ENCODE measurements around the gene NPAT.
"Not testable (repeated sequence)": the region's sequence is repeated elsewhere in the genome, so short reads cannot be mapped to it uniquely, and the experiment has no call there.

Gene NPAT

DNA sequence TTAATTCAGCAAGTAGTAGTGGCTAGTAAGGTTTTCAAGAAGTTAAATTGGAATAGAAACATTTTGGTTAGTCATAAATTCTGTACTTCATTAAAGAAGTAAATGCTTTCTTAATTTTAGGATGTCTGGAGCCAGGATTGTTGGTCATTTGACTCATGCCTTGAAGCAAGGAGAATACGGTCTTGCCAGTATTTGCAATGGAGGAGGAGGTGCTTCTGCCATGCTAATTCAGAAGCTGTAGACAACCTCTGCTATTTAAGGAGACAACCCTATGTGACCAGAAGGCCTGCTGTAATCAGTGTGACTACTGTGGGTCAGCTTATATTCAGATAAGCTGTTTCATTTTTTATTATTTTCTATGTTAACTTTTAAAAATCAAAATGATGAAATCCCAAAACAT is 75.3 kb downstream of the NPAT start:
- no peak for DNase-seq

DNA sequence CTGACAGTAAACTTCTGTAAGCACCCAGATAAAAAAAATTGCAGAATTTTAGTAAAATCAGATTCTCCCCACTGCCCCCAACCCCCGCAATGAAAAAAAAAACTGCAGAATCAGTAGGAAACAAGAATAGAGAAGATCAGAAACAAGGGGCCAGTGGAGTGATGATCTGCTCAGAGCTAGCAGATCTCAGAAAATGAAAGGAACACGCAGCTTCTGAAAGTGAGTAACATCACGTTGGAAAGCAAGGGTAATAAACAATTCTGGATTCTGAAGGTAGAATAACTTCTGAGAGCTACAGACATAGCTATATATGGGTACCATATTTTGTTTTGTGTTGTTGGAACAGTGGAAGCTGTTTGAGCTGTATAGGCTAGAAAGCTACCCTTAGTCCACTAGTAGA is 77.8 kb downstream of the NPAT start:
- no peak for DNase-seq

DNA sequence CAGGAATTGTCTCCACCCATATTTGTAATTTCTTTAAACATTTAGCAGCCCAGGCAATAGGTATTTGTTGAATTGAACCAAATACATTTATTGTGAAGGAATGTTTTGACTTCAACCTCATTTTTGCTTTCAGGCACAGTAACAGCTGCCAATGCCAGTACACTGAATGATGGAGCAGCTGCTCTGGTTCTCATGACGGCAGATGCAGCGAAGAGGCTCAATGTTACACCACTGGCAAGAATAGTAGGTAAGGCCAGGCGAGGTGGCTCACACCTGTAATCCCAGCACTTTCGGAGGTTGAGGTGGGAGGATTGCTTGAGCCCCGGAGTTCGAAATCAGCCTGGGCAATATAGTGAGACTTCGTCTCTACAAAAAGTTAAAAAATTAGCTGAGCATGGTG is 80.1 kb downstream of the NPAT start:
- DNase-seq = no peak

DNA sequence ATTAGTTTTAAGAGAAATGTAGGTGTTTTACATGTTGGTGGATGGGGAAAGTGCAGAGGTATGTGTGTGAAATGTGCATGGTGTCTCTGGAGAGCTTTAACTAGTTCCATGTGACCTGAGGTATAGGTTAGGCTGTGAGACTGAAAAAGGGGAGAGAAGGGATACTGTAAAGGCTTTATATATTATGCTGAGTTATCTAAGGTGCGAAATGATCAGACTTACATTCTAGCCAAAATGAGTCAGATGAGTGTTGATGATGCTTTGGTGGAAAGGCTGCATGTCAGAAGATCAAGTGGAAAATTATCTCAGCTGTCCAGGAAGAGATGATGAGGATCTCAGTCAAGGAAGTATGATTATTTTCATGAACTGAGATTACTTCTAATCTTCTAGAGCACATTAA is 85.2 kb downstream of the NPAT start:
- no peak for DNase-seq

DNA sequence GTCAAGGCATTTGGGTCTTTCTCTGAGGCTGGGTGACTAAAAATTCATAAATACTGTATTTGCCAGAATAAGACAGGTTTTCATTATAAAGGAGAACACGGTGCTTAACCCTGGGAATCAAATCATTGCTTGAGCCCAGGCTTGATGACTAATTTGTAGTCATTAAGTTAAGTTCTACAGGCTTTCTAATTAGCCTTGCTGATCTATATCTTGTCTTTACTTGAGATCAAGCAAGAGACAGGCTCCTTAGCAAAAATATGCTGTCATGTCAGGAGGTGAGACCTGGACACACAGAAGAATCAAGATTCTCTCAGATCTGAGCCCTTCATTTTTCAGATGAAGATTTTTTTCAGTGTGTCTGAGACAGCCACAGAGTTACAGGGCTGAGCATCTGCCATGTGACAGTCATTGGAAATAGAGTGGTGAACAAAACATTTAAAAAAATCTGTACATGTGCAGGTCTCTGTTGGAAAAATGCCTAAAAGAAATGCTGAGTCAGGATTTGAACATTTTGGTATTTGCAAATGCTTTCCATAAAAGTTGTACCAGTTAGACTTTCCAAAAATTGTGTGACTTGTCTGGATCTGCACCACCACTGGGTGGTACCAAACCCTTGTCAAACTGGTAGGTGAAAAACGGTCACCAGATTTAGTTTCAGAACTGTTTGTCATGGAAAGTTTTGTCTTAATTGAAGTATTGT is 86.4 kb downstream of the NPAT start:
- DNase-seq = no peak

DNA sequence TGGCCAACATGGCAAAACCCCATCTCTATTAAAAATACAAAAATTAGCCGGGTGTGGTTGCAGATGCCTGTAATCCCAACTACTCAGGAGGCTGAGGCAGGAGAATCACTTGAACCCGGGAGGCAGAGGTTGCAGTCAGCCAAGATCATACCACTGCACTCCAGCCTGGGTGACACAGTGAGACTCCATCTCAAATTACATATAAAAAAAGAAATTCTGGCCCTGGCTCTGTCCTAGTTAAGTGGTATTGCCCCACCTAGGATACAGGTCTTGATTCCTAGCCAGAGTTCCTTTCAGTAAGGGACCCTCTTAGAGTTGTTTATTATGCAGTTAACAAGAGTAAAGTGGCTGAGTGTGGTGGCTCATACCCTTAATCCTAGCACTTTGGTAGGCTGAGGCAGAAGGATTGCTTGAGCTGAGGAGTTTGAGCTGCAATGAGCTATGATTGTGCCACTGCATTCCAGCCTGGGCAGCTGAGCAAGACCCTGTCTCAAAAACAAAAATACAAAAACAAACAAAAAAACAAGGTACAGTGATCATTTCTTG is 89.4 kb downstream of the NPAT start:
- not testable (repeated sequence) for DNase-seq

DNA sequence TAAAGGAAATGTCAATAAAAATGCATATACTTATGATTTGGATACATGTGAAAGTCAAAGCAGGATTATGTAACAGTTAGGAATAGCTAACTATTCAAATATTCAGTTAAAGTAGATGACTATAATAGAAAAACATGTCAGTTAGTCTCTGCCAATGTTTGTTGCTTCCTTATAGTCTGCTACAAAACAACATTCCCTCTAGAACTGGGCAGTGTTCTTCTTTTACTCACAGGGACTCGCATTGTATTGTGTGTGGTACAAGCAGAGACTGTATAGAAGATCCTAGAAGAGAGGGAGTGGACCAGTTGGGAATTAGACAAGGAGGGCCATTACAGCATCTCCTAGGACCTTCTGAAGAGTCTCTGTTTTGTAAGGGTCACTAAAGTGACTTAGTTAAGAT is 90.4 kb downstream of the NPAT start:
- DNase-seq = no peak

DNA sequence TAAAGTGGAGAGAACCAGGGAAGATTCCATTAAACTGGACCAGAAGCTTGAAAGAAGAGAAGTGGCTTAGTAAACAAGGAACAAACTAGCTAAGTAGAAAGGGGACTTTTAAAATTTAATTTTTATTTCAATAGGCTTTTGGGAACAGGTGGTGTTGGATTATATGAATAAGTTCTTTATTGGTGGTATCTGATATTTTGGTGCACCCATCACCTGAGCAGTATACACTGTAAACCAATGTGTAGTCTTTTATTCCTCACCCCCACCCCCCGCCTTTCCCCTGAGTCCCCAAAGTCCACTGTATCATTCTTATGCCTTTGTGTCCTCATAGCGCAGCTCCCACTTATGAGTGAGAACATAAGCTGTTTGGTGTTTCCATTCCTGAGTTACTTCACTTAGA is 93.7 kb downstream of the NPAT start:
- DNase-seq = no peak

DNA sequence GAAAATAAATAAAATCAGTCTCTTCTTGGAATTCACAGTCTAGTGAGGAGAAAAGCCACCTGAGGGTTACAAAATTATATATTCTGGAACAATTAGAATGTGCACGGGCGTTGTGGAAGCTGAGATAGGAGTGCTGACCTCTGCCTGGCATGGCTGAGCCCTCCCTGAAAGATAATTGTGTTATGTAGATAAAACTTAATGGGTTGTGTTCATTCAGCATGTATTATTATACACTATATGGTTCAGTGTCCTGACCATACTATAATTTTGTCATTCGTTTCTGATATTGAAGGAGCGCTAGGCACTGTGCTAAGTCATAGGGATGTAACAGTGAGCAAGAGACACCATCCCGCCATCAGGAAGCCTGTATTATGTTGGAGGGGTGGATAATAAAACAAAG is 97.3 kb downstream of the NPAT start:
- peak; percentile 55 for DNase-seq

DNA sequence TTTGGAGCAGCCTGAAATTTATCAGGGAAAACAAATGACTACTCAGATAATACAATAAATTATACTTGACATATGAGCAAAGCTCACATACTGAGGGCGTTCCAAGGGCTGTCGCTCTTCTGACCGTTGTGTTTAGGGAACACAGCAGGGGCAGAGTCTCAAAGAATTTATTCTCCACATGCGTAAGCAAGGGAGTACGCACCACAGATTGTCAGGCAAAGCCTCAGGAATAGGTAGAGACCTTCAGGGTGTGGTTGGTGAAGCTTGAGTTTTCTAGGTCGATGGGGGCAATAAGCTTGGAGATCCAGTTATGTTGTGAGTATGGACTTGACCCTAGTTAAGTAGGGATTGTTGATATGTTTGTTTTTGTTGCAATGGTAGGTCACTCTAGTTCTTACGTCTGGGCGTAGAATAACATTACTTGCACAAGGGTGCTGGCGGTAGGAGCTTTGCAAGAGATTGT is 100.2 kb downstream of the NPAT start:
- no peak for DNase-seq

DNA sequence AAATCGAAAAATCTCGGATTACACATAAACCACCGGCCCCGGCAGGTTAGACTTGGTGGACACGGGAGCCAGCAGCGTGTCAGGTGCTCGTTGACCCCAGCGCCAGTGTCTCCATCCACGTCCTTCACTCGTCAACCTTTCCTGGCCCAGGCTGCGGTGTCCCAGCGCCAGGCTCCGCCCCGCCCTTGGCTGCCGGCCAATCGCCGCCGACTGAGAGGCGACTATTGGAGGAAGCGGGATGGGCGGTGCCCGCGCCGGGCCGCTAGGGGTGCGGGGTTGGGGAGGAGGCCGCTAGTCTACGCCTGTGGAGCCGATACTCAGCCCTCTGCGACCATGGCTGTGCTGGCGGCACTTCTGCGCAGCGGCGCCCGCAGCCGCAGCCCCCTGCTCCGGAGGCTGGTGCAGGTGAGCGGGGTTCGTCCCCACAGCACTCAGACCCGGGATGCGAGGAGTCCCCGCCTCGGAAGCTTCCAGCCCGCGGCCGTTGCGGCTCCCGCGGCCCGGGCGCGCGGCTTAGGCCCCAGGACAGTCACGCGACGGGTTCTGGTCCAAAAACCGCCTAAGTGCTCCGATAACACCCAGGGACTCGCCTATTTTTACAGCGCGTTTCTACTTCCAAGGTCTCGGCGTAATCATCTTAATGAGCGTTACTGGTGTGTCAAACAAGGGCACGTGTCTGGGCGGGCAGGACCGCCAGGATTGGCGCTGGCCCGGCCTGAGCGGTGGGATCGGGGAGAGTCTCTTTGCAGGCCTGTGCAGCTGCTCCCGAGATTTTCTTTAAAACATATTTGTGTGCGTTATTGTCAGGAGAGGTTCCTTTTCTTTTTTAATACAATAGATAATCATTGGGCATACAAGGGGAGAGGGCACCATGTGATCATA is 100.9 kb downstream of the NPAT start, which contains the start of gene ACAT1:
TSS of gene ACAT1 (plus strand) at position 294 of the 882 bp plus-strand sequence. CDS start at position 334, 40 bp downstream.
- DNase-seq = peak; percentile 72

DNA sequence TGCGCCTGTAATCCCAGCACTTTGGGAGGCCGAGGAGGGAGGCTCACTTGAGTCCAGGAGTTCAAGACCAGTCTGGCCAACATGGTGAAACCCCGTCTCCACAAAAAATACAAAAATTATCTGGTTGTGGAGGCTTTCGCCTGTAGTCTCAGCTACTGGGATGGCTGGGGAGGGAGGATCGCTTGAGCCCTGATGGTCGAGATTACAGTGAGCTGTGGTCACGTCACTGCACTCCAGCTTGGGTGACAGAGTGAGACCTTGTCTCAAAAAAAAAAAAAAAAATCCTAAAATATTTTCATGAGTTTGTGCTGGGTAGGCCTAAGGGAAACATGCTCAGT is 101.5 kb downstream of the NPAT start:
- DNase-seq = not testable (repeated sequence)

DNA sequence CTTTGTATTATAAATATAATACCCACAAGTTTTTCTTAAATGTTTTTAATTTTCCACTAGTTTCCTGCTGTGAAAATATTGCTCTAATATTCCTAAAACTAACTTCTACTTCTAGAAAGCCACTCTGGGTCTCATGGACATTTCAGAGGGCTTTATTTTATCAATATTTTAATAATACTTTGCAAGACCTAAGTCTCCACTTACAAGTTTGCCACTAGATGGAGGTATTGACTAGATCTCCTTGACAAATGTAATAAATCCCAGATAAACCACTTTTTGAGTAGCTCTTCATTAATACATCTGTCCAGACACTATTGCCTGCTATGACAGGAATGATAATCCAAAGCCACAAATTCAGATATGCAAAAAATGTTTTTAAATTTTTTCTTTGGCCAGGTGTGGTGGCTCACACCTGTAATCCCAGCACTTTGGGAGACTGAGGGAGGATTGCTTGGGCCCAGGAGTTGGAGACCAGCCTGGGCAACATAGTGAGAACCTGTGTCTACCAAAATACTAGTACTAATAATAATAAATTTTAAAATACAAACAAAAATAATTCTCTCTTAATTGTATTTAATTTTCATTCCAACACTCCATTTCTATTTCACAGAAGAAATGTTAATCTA is 104.6 kb downstream of the NPAT start:
- peak; percentile 23 for DNase-seq

DNA sequence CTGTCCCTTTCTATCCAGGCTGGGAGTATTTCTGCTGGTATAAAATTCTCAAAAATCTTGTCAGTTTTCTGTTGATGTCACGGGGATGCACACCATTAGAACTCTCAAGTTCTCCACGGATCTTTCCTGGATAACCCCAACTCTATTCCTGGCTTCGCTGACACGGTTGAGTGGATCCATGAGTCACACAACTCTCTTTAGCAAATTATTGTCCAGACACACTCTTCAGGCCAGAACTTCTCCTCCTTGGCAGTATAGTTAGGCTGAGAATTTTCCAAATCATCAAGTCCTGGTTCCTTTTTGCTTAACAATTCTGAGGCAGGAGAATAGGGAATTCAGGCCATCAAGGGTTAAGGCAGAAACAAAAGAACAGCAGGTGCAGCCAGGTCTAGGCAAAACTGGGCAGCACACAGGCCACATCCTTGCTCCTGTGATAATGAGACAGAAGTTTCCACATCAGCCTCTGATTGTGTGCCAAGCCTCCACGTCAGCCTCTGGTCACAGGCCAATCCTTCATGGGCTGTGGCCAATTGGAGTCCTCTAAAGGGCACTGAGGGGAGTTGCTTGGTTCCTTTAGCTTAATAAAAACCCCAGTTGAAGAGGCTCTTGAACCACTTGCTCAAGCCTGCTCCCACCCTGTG is 106.8 kb downstream of the NPAT start:
- DNase-seq = no peak

DNA sequence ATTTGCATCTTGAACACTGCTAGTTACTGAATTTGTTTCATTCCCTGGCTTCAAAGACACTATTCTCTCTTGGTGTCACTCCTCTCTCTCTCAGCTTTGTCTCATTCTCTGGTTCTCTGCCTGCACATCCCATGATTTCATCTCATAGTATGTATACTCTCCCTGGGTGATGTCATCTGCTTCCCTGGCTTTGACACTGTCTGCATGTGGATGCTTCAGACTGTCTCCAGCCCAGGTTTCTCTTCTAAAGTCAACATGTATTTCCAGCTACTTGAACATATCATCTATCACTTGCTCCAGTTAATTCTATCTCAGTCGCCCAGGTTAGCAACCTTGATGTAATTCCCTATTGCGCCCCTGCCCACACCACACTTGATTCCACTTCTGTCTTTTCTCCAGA is 110.4 kb downstream of the NPAT start:
- no peak for DNase-seq

DNA sequence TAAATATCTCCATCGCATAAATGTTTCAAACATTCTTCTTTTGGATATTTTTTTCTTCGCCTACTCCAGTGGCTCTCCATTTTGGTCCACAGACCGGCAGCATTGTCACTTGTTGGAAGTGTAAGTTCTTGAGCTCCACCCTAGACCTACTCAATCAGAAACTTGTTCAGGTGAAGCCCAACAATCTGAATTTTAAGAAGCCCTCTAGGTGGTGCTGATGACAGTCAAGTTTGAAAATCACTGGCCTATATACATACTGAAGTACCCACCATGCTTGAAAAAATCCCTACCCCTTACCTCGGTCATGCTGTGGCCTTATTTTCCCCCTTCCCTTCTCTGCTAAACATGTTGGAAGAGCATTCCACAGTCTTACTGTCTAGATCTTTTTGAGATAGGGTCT is 111.3 kb downstream of the NPAT start:
- DNase-seq = no peak
